Hepatocyte (in vitro differentiated cells): ENCODE results near the gene CLEC18A. TPM values are rescaled to one million over a fixed set of nuclear protein-coding genes. Genes with fewer than 3 reads are reported as not detected.
"Not testable (repeated sequence)": the region's sequence is repeated elsewhere in the genome, so short reads cannot be mapped to it uniquely, and the experiment has no call there.

Source experiments
- DNase-seq: peaks from one replicate; pipeline ENCODE4 v3.0.0-alpha.2; 2016; ENCODE audit warnings: low spot score
- H2AFZ ChIP-seq: fragments of 200-600 bp; sonication (generic); 2 replicates; pipeline ENCODE4 v1.6.0; 2016; ENCODE audit warnings: antibody characterized with exemption, mild to moderate bottlenecking
- H3K27ac ChIP-seq: fragments of 200-600 bp; sonication (generic); 2 replicates; pipeline ENCODE4 v1.5.1; 2016; ENCODE audit warnings: mild to moderate bottlenecking
- H3K27me3 ChIP-seq: fragments of 200-600 bp; sonication (generic); 2 replicates; pipeline ENCODE4 v1.6.1; 2016
- H3K36me3 ChIP-seq: fragments of 200-600 bp; sonication (generic); replicated peaks from 2 replicates; pipeline ENCODE4 v1.5.1; 2016; ENCODE audit warnings: low read depth; ENCODE audit not compliant: insufficient read depth
- H3K4me1 ChIP-seq: fragments of 200-600 bp; sonication (generic); 2 replicates; pipeline ENCODE4 v1.5.1; 2016; ENCODE audit warnings: mild to moderate bottlenecking, moderate library complexity; ENCODE audit not compliant: insufficient read depth
- H3K4me2 ChIP-seq: fragments of 200-600 bp; sonication (generic); 2 replicates; pipeline ENCODE4 v1.6.0; 2016
- H3K4me3 ChIP-seq: fragments of 200-600 bp; sonication (generic); 2 replicates; pipeline ENCODE4 v1.5.1; 2016; ENCODE audit warnings: mild to moderate bottlenecking
- H3K79me2 ChIP-seq: fragments of 200-600 bp; sonication (generic); 2 replicates; pipeline ENCODE4 v1.6.0; 2017; ENCODE audit warnings: mild to moderate bottlenecking
- H3K9me2 ChIP-seq: fragments of 200-600 bp; sonication (generic); replicated peaks from 2 replicates; pipeline ENCODE4 v1.6.0; 2017; ENCODE audit warnings: mild to moderate bottlenecking; ENCODE audit not compliant: insufficient read depth
- H3K9me3 ChIP-seq: fragments of 200-600 bp; sonication (generic); 2 replicates; pipeline ENCODE4 v1.5.1; 2016; ENCODE audit warnings: low read depth, mild to moderate bottlenecking
- H4K20me1 ChIP-seq: fragments of 200-600 bp; sonication (generic); 2 replicates; pipeline ENCODE4 v1.6.0; 2016; ENCODE audit warnings: mild to moderate bottlenecking; ENCODE audit not compliant: insufficient read depth, poor library complexity, severe bottlenecking
- WGBS: methylation state at CpG from one replicate; pipeline ENCODE4 v1.1.6; 2016; ENCODE audit warnings: low lambda C conversion rate; ENCODE audit errors: missing lambda C conversion rate; 5-methylcytosine and 5-hydroxymethylcytosine counted together
- microRNA counts: library from miRNA; unstranded; fragments of <30 nt; microRNA quantifications from one replicate; lab custom pipeline; 2017
- microRNA-seq: library from miRNA; unstranded; fragments of <30 nt; microRNA quantifications from one replicate; pipeline ENCODE4, GENCODE V29; 2017
- polyA plus RNA-seq: library from polyadenylated mRNA; unstranded; fragments of >200 nt; fragmentation: Nextera tagmentation; extraction: Ambion mirVana; gene quantifications from 2 replicates; pipeline ENCODE4 v1.2.1, GENCODE V29; 2016
- small RNA-seq: library from RNA; depleted of rRNA; stranded (forward); fragments of <200 nt; gene quantifications from one replicate; pipeline ENCODE3, GENCODE V24; 2014
- total RNA-seq: library from RNA; depleted of rRNA; stranded (reverse); fragments of >200 nt; gene quantifications from 2 replicates; pipeline ENCODE4 v1.2.3, GENCODE V29; 2014

Gene CLEC18A
- total and polyA plus RNA-seq, 2 experiments from 2014 or later: 0.37 to 1.9 TPM

- H3K36me3 ChIP-seq: not testable (repeated sequence)
These were observed 61.8 kb downstream of the CLEC18A start for GRCh38 chr16:70012951-70013350.

More at GRCh38 chr16:70012951-70013350, 61.8 kb downstream of the CLEC18A start:
- not testable (repeated sequence) for H2AFZ ChIP-seq, H3K4me2 ChIP-seq, H3K4me1 ChIP-seq, H3K4me3 ChIP-seq, H3K9me3 ChIP-seq, H4K20me1 ChIP-seq, H3K9me2 ChIP-seq, DNase-seq, H3K79me2 ChIP-seq, H3K27ac ChIP-seq, H3K27me3 ChIP-seq
- WGBS: 93% methylated on average over 11 of the region's 11 CpGs

MicroRNAs within 50 kb of the gene (microRNA counts, 767-probe panel; counts per million panel counts)
- microRNA hsa-miR-140-3p (lab: Ali Mortazavi, UCI): not detected
- microRNA hsa-miR-140-5p (lab: Ali Mortazavi, UCI): 4,106 counts per million, percentile 11 among the panel's probes with 10 or more counts

Small RNA genes within 50 kb of the gene (microRNA-seq; reads per million reads assigned to microRNA genes)
- gene MIR140: 2,627 reads per million, percentile 86 among the genes with 10 or more reads in this experiment

Small RNA genes within 50 kb of the gene (small RNA-seq; reads per million reads assigned to genes)
- not detected for gene AC026468.1
- 137 reads per million, percentile 98 among the genes with 10 or more reads in this experiment for gene MIR140

Other genes starting within 250 kb of the CLEC18A start
- gene NQO1, start 224.8 kb upstream of the CLEC18A start, total RNA-seq: 131 and 132 TPM in 2 replicates
- 142 and 169 TPM in 2 replicates for gene NQO1, start 224.8 kb upstream of the CLEC18A start, polyA plus RNA-seq
- 23.9 and 34.6 TPM in 2 replicates for gene NOB1, start 196.4 kb upstream of the CLEC18A start, total RNA-seq
- 25.1 and 28.0 TPM in 2 replicates for gene NOB1, start 196.4 kb upstream of the CLEC18A start, polyA plus RNA-seq
- gene WWP2, start 189.0 kb upstream of the CLEC18A start, total RNA-seq: 19.9 and 26.2 TPM in 2 replicates
- 19.1 and 23.1 TPM in 2 replicates for gene WWP2, start 189.0 kb upstream of the CLEC18A start, polyA plus RNA-seq
- gene PDPR, start 163.0 kb downstream of the CLEC18A start, total RNA-seq: 16.7 and 17.2 TPM in 2 replicates
- gene PDPR, start 163.0 kb downstream of the CLEC18A start, polyA plus RNA-seq: 5.3 and 6.8 TPM in 2 replicates
- gene CLEC18C, start 222.5 kb downstream of the CLEC18A start, total RNA-seq: not detected in 2 replicates
- gene CLEC18C, start 222.5 kb downstream of the CLEC18A start, polyA plus RNA-seq: not detected in 2 replicates